Measurements from ENCODE around the gene MRPS27. TPM values are rescaled to one million over a fixed set of nuclear protein-coding genes. Genes with fewer than 3 reads are reported as not detected.

MRPS27 gene
- 52.7 to 60.7 TPM (median 57.3 TPM) in 5 replicates for total RNA-seq (2022; extraction: Qiagen RNA extraction; ENCODE audit: low read depth)

DNA sequence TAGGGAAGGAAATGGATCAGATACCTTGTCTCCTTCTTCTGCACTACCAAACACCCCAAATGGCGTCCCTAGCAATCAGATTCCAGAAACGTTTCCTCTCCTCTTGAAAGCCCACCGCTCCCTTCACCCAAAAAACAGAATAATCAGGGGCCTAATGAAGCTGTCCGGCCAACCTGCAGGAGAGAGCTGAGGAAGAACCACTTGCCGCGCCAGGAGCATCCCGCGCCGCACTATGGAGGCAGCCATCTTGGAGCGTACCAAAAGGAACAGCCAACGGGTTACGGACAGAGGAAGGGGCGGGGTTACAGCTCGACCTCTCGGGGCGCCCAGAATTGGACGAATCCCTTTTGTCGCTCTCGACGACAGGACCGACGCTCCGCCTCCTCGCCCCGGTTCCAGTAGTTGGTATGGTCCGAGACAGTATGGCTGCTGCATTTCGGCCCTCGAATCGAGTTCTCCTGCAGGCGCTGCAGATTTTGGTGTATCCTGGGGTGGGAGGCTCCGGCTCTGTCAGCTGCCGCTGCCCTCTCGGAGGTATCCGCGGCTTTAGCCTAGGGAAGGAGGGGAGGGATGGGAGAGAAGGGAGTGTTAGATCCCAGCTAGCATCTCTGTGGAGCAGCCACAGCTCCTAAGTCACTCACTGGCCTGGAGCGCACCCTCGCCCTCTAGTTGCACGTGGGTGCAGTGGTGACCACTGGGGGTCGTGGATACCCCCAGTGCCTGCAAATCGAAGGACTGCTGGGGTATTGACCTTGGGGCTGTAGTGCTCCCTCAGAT, at the start of gene MRPS27, which contains the start of gene PTCD2:
Gene MRPS27 (minus strand): TSS at position 265 of the 777 bp plus-strand sequence. CDS start 19 bp downstream, at position 246.
Gene PTCD2 (plus strand): TSS at position 398 of the 777 bp plus-strand sequence. CDS start 10 bp downstream, at position 408.

Other genes with a start within 250 kb of the MRPS27 start
- 25.5 to 57.1 TPM (median 43.2 TPM) in 5 replicates for gene MAP1B, start 212.8 kb downstream of the MRPS27 start, total RNA-seq (2022; extraction: Qiagen RNA extraction; ENCODE audit: low read depth)
- 7.7 to 10.3 TPM (median 9.1 TPM) in 5 replicates for gene PTCD2, start 133 bp upstream of the MRPS27 start, total RNA-seq (2022; extraction: Qiagen RNA extraction; ENCODE audit: low read depth)
- gene ZNF366, start 187.2 kb upstream of the MRPS27 start, total RNA-seq (2022; extraction: Qiagen RNA extraction; ENCODE audit: low read depth): not detected in 5 replicates

Measured in A549 treated with RU486 at 1 μM for 4 hours (cell line).